Cortex of kidney (tissue), 1 donor: ENCODE results near the gene PPP2R5A.

Source experiments
- DNase-seq: peaks from one replicate; lab custom pipeline; 2025; lab: John Stamatoyannopoulos, UW

The PPP2R5A gene

GRCh38 chr1:212284744-212285684 lies at the start of gene PPP2R5A:
Gene PPP2R5A (plus strand): TSS chr1:212285410. CDS start chr1:212286111, 701 bp downstream.
- peak; percentile 94 for DNase-seq

GRCh38 chr1:212235857-212236256 lies 49.4 kb upstream of the PPP2R5A start:
- no peak for DNase-seq

GRCh38 chr1:212236664-212237220 lies 48.5 kb upstream of the PPP2R5A start:
- no peak for DNase-seq

- DNase-seq = no peak
These were observed 47.6 kb upstream of the PPP2R5A start for GRCh38 chr1:212237651-212238050.

GRCh38 chr1:212238552-212238951 lies 46.7 kb upstream of the PPP2R5A start:
- DNase-seq = no peak

GRCh38 chr1:212241501-212241900 lies 43.7 kb upstream of the PPP2R5A start:
- no peak for DNase-seq

GRCh38 chr1:212241957-212242287 lies 43.3 kb upstream of the PPP2R5A start:
- DNase-seq = no peak

- DNase-seq = no peak
These were observed 42.8 kb upstream of the PPP2R5A start for GRCh38 chr1:212242288-212242984.

- DNase-seq = no peak
These were observed 42.3 kb upstream of the PPP2R5A start for GRCh38 chr1:212242985-212243308.

- no peak for DNase-seq
These were observed 40.8 kb upstream of the PPP2R5A start for GRCh38 chr1:212244441-212244840.

- DNase-seq = no peak
These were observed 38.0 kb upstream of the PPP2R5A start for GRCh38 chr1:212247179-212247721.

- no peak for DNase-seq
These were observed 37.2 kb upstream of the PPP2R5A start for GRCh38 chr1:212247988-212248387.

- no peak for DNase-seq
These were observed 30.3 kb upstream of the PPP2R5A start for GRCh38 chr1:212254853-212255363.

- no peak for DNase-seq
These were observed 29.4 kb upstream of the PPP2R5A start for GRCh38 chr1:212255705-212256307.

GRCh38 chr1:212256369-212256768 lies 28.8 kb upstream of the PPP2R5A start:
- no peak for DNase-seq

GRCh38 chr1:212257157-212257556 lies 28.1 kb upstream of the PPP2R5A start:
- no peak for DNase-seq

- DNase-seq = no peak
These were observed 25.3 kb upstream of the PPP2R5A start for GRCh38 chr1:212259693-212260480.

- DNase-seq = no peak
These were observed 24.5 kb upstream of the PPP2R5A start for GRCh38 chr1:212260557-212261355.

- DNase-seq = no peak
These were observed 23.8 kb upstream of the PPP2R5A start for GRCh38 chr1:212261361-212261929.

- DNase-seq = no peak
These were observed 18.2 kb upstream of the PPP2R5A start for GRCh38 chr1:212267017-212267416.
